ENCODE measurements around the gene DUS3L.
"Not testable (repeated sequence)": the region's sequence is repeated elsewhere in the genome, so short reads cannot be mapped to it uniquely, and the experiment has no call there.

DUS3L gene

DNA sequence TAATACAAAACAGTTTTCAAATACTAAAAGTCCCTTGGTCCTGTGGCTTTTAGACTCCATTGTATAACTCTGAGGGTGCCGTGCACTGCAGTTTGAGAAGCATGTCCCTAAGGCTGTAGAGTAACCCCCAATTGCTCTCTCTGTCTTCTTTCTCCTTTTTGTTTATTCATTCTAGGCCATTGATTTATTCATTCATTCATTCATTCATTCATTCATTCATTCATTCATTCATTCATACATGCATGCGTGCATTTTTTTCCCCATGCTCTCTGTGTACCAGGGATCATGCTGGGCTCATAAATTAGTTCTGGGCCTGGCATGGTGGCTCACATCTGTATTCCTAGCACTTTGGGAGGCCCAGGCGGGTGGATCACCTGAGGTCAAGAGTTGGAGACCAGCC is 25.7 kb downstream of the DUS3L start:
- TF ChIP-seq CTCF (IDR thresholded peaks at IDR 0.05; ENCODE audit: borderline replicate concordance, insufficient read depth, low read depth, low read length) = no peak
- H3K4me3 ChIP-seq (ENCODE audit: low read depth, low read length) = no peak overlapping the region

DNA sequence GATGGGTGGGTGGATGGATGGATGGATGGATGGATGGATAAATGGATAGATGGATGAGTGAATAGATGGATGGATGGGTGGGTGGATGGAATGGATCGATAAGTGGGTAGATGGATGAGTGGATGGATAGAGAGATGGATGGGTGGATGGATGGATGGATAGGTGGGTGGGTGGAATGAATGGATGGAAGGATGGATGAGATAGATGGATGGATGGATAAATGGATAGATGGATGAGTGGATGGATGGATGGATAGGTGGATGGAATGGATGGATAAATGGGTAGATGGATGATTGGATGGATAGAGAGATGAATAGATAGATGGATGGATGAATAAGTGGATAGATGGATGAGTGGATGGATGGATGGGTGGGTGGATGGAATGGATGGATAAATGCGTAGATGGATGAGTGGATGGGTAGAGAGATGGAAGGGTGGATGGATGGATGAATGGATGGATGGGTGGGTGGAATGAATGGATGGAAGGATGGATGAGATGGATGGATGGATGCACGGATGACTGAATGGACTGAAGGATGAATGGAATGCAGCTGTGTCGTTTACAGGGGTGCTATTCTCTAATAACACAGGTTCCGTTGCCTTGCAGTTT is 28.2 kb downstream of the DUS3L start:
- no peak for TF ChIP-seq CTCF (IDR thresholded peaks at IDR 0.05; ENCODE audit: borderline replicate concordance, insufficient read depth, low read depth, low read length)

DNA sequence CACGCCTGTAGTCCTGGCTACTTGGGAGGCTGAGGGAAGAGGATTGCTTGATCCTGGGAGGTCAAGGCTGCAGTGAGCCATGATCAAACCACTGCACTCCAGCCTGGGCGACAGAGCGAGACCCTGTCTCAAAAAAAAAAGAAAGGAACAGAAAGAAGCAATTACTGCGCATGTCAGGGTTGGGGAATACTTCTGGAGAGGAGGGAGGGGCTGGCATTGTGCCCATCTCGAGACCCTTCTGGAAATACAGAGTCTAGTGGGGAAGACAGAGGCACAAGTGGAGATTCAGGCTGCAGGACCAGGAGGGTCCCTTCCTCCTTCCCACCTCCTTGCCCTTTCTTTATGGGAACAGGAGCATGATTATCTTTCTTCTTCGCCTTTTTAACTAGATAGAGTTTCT is 37.2 kb downstream of the DUS3L start:
- H3K4me3 ChIP-seq (ENCODE audit: low read depth, low read length) = no peak overlapping the region
- no peak for TF ChIP-seq CTCF (IDR thresholded peaks at IDR 0.05; ENCODE audit: borderline replicate concordance, insufficient read depth, low read depth, low read length)

More for the DNA sequence above, 28.2 kb downstream of the DUS3L start:
- H3K4me3 ChIP-seq (ENCODE audit: low read depth, low read length) = no peak overlapping the region

- H3K4me3 ChIP-seq (ENCODE audit: low read depth, low read length) = no peak overlapping the region
- no peak for TF ChIP-seq CTCF (IDR thresholded peaks at IDR 0.05; ENCODE audit: borderline replicate concordance, insufficient read depth, low read depth, low read length)
Observed at GRCh38 chr19:5751709-5752108, 39.3 kb downstream of the DUS3L start.

GRCh38 chr19:5749505-5749904 is 41.5 kb downstream of the DUS3L start:
- no peak overlapping the region for H3K4me3 ChIP-seq (ENCODE audit: low read depth, low read length)
- no peak for TF ChIP-seq CTCF (IDR thresholded peaks at IDR 0.05; ENCODE audit: borderline replicate concordance, insufficient read depth, low read depth, low read length)

GRCh38 chr19:5748920-5749319 is 42.0 kb downstream of the DUS3L start:
- H3K4me3 ChIP-seq (ENCODE audit: low read depth, low read length) = not testable (repeated sequence)

DNA sequence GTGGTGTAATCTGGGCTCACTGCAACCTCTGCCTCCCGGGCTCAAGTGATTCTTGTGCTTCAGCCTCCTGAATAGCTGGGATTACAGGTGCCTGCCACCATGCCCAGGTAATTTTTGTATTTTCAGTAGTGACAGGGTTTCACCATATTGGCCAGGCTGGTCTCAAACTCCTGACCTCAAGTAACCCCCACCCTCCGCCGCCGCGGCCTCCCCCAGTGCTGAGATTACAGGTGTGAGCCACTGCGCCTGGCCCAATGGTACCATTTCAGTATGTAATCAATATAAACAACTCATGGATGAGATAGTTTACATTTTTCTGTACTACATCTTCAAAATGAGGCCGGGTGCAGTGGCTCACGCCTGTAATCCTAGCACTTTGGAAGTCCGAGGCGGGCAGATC is 46.0 kb downstream of the DUS3L start:
- H3K4me3 ChIP-seq (ENCODE audit: low read depth, low read length) = not testable (repeated sequence)

DNA sequence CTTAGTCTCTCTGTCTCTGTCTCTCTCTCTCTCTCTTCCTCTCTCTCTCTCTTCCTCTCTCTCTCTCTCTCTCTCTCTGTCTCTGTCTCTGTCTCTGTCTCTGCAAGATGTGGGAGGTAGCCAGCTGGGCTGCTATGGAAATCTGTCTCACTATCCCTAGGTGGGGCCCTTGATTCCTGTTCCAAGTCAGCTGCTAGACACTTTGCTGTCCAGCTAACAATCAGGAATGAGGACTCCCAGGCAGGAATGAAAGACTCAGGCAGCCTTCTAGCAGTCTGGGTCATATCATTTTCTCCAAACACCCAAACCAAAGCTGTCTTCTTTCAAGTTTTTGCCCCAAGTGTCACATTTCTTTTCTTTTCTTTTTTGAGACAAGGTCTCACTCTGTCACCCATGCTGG is 47.3 kb downstream of the DUS3L start:
- no peak for TF ChIP-seq CTCF (IDR thresholded peaks at IDR 0.05; ENCODE audit: borderline replicate concordance, insufficient read depth, low read depth, low read length)
- H3K4me3 ChIP-seq (ENCODE audit: low read depth, low read length) = no peak overlapping the region
